Endothelial cell of umbilical vein (primary cell): ENCODE measurements around the gene AMIGO2. TPM values are rescaled to one million over a fixed set of nuclear protein-coding genes. Genes with fewer than 3 reads are reported as not detected.

Experiments
- BruUV-seq: library from RNA; stranded (reverse); fragments of 400-500 nt; replicated peaks from 2 replicates; lab custom pipeline; 2021; lab: Mats Ljungman, UMichigan
- CTCF ChIA-PET: fragments of 300-600, 350-600 bp; sonication (Branson Sonifier 250); formaldehyde crosslinking; loops from one replicate; lab custom pipeline; 2021; ENCODE audit warnings: antibody characterized with exemption, inconsistent platforms; lab: Charles Lee
- POLR2A ChIA-PET: fragments of 300-600, 350-600 bp; sonication (Branson Sonifier 250); formaldehyde crosslinking; loops from one replicate; lab custom pipeline; 2021; ENCODE audit warnings: antibody characterized with exemption, inconsistent platforms; lab: Charles Lee
- DNase-seq: peaks from one replicate; pipeline ENCODE4 v3.0.0-alpha.2; 2011; ENCODE audit warnings: low read depth, low spot score
- FAIRE-seq: peaks from 2 replicates; lab custom pipeline; 2011; peaks lifted over from hg19 to GRCh38; lab: Jason Lieb, UNC
- H2AFZ ChIP-seq: 2 replicates; pipeline ENCODE4 v1.6.0; 2012; ENCODE audit warnings: low read depth, low read length, control low read depth, inconsistent platforms
- H3K27ac ChIP-seq: 2 replicates; pipeline ENCODE4 v1.5.1; 2011; ENCODE audit warnings: low read depth, mild to moderate bottlenecking, control low read depth, low read length, moderate library complexity; ENCODE audit not compliant: insufficient read depth
- H3K27me3 ChIP-seq, 2 experiments: 2 replicates each; pipeline versions ENCODE4 v1.6.0 to v1.6.1; 2011; ENCODE audit warnings: low read length in 2 of 2, mixed read lengths in 1 of 2; ENCODE audit not compliant: control insufficient read depth in 2 of 2, insufficient read depth in 2 of 2
- H3K36me3 ChIP-seq, 2 experiments: 2 replicates in 1 of 2; 3 replicates in 1 of 2; pipeline ENCODE4 v1.5.1; 2011; ENCODE audit warnings: low read length in 2 of 2, mild to moderate bottlenecking in 1 of 2, moderate library complexity in 1 of 2; ENCODE audit not compliant: control insufficient read depth in 2 of 2, insufficient read depth in 2 of 2; ENCODE audit errors: extremely low read depth in 1 of 2
- H3K4me1 ChIP-seq: 3 replicates; pipeline ENCODE4 v1.5.1; 2011; ENCODE audit warnings: mild to moderate bottlenecking, low read length; ENCODE audit not compliant: control insufficient read depth, insufficient read depth; ENCODE audit errors: extremely low read depth
- H3K4me2 ChIP-seq: 2 replicates; pipeline ENCODE4 v1.6.1; 2011; ENCODE audit warnings: low read length, control low read depth, mixed read lengths; ENCODE audit not compliant: insufficient read depth
- H3K4me3 ChIP-seq, 3 experiments: fragments of 200-600 bp in 1 of 3; sonication (generic), shearing (Covaris generic) in 1 of 3; replicated peaks in 1 of 3; 2 replicates each; pipeline ENCODE4 v1.5.1; 2011 to 2016; ENCODE audit warnings: control low read depth in 3 of 3, low read length in 3 of 3, mild to moderate bottlenecking in 2 of 3, inconsistent platforms in 1 of 3, low read depth in 1 of 3, moderate library complexity in 1 of 3; ENCODE audit not compliant: insufficient read depth in 1 of 3
- H3K79me2 ChIP-seq: 2 replicates; pipeline ENCODE4 v1.6.0; 2012; ENCODE audit warnings: low read length, inconsistent platforms; ENCODE audit not compliant: control insufficient read depth, insufficient read depth
- H3K9ac ChIP-seq: replicated peaks from 2 replicates; pipeline ENCODE3; 2011; ENCODE audit warnings: low read length, control low read depth; ENCODE audit not compliant: insufficient read depth; ENCODE audit errors: extremely low read depth
- H3K9me1 ChIP-seq: replicated peaks from 3 replicates; pipeline ENCODE4 v1.6.0; 2011; ENCODE audit warnings: mild to moderate bottlenecking, low read length; ENCODE audit not compliant: control insufficient read depth, insufficient read depth; ENCODE audit errors: extremely low read depth
- H3K9me3 ChIP-seq: replicated peaks from 2 replicates; pipeline ENCODE4 v1.5.1; 2012; ENCODE audit warnings: low read length, inconsistent platforms; ENCODE audit not compliant: control insufficient read depth, insufficient read depth
- H4K20me1 ChIP-seq: replicated peaks from 2 replicates; pipeline ENCODE3; 2011; ENCODE audit warnings: mild to moderate bottlenecking, low read length; ENCODE audit not compliant: control insufficient read depth, insufficient read depth; ENCODE audit errors: extremely low read depth
- CTCF ChIP-seq, 2 donors: IDR thresholded peaks; 1 replicate in 1 of 2; 2 replicates in 1 of 2; pipeline ENCODE4 v1.5.1; 2011; ENCODE audit warnings: low read length in 2 of 2, mild to moderate bottlenecking in 2 of 2, moderate library complexity in 2 of 2, control low read depth in 1 of 2, inconsistent platforms in 1 of 2, low read depth in 1 of 2; ENCODE audit not compliant: insufficient read depth in 1 of 2; ENCODE audit errors: extremely low read depth in 1 of 2
- FOS ChIP-seq: IDR thresholded peaks from 2 replicates; pipeline ENCODE4 v1.6.1; 2011; ENCODE audit warnings: mild to moderate bottlenecking, low read length, moderate library complexity, borderline replicate concordance; ENCODE audit not compliant: insufficient read depth
- MAX ChIP-seq: IDR thresholded peaks from 2 replicates; pipeline ENCODE4 v1.6.1; 2011; ENCODE audit not compliant: insufficient read depth, insufficient read length
- POLR2AphosphoS5 ChIP-seq: IDR thresholded peaks from 2 replicates; pipeline ENCODE4 v1.6.1; 2012; ENCODE audit warnings: low read depth, mild to moderate bottlenecking, control low read depth, low read length, moderate library complexity; ENCODE audit not compliant: insufficient read depth
- dilution Hi-C: fragments of 300-500 bp; cut with MboI; formaldehyde crosslinking; loops from one replicate; pipeline ENCODE4 v1.15.0; 2019; ENCODE audit warnings: low sequenced_read_pairs; ENCODE audit not compliant: extremely low pct_ligation_motif_present
- intact Hi-C: fragments of 100-400 bp; cut with micrococcal nuclease; formaldehyde crosslinking; loops from one replicate; pipeline ENCODE4 v1.10.0; 2022
- polyA plus RNA-seq, 4 experiments: library from polyadenylated mRNA; depleted of rRNA in 3 of 4; stranded (reverse) in 3 of 4; unstranded in 1 of 4; fragments of >200 nt; gene quantifications; 2 replicates each; pipeline versions ENCODE4 v1.2.1 to v1.2.3, GENCODE V29; 2011 to 2012; ENCODE audit warnings: missing spikeins in 1 of 4
- total RNA-seq: library from RNA; stranded (reverse); gene quantifications from 2 replicates; pipeline ENCODE4 v1.2.3, GENCODE V29; 2021

The AMIGO2 gene
- total and polyA plus RNA-seq, 2 donors (not counting 3 experiments of a cell fraction or from before 2014, with no cell fraction given) = 5.4 to 7.5 TPM

- POLR2A ChIA-PET = no interaction called here
- H3K9ac ChIP-seq = no peak overlapping the region
- no peaks in the 10 kb centered on the region for H3K9me1 ChIP-seq
- DNase-seq (no peak), FAIRE-seq (no peak)
- TF ChIP-seq CTCF (IDR thresholded peaks at IDR 0.05; ENCODE audit: extremely low read depth in 1 of 2, insufficient read depth in 1 of 2, low read depth in 1 of 2, low read length in 2 of 2) (no peak), POLR2AphosphoS5 (no peak), MAX (no peak), FOS (no peak)
- H3K9me3 ChIP-seq = no peaks in the 10 kb centered on the region
- intact Hi-C loops = no loop called here
- dilution Hi-C loops = no loop called here
- no peaks in the 10 kb centered on the region for H3K36me3 ChIP-seq
- no peaks in the 10 kb centered on the region for H3K79me2 ChIP-seq
- no peak overlapping the region for H3K4me2 ChIP-seq
- H3K4me3 ChIP-seq = no peak overlapping the region
- CTCF ChIA-PET = interaction anchor here (1.0 to 1.2 kb wide), 3 partner anchors 13 to 331 kb away, joined by 3 to 5 read pairs (median 3); partner anchors contain the start of gene PCED1B
- no peaks in the 10 kb centered on the region for H3K4me1 ChIP-seq
- H2AFZ ChIP-seq = no peak overlapping the region
- H3K27ac ChIP-seq = no peak overlapping the region
- no peaks in the 10 kb centered on the region for H3K27me3 ChIP-seq
- no peaks in the 10 kb centered on the region for H4K20me1 ChIP-seq
- no TSS peak for BruUV-seq
These were observed 13.3 kb downstream of the AMIGO2 start for GRCh38 chr12:47066278-47067025.
